H9 (cell line): ENCODE measurements around the gene RNF217. TPM values are rescaled to one million over a fixed set of nuclear protein-coding genes. Genes with fewer than 3 reads are reported as not detected.

Experiments
- DNase-seq: peaks from one replicate; pipeline ENCODE4 v3.0.0-alpha.2; 2017
- H2AFZ ChIP-seq: one replicate; pipeline ENCODE4 v1.6.1; 2013; ENCODE audit warnings: mild to moderate bottlenecking, low read length, control low read depth, moderate library complexity
- H2AK5ac ChIP-seq: 2 replicates; pipeline ENCODE4 v1.6.1; 2013; ENCODE audit warnings: low read length, control low read depth, mixed read lengths; ENCODE audit not compliant: insufficient read length
- H2BK120ac ChIP-seq: one replicate; pipeline ENCODE4 v1.6.1; 2013; ENCODE audit warnings: low read depth, mild to moderate bottlenecking, low read length, control low read depth, inconsistent platforms; ENCODE audit not compliant: poor library complexity, severe bottlenecking
- H2BK12ac ChIP-seq: 2 replicates; pipeline ENCODE4 v1.6.1; 2013; ENCODE audit warnings: low read length, control low read depth, mixed read lengths, low read depth; ENCODE audit not compliant: insufficient read length
- H2BK15ac ChIP-seq: 2 replicates; pipeline ENCODE4 v1.6.1; 2013; ENCODE audit warnings: low read depth, low read length, control low read depth
- H2BK20ac ChIP-seq: one replicate; pipeline ENCODE4 v1.6.1; 2013; ENCODE audit warnings: low read depth, mild to moderate bottlenecking, low read length, control low read depth, inconsistent platforms; ENCODE audit not compliant: poor library complexity, severe bottlenecking
- H2BK5ac ChIP-seq: 2 replicates; pipeline ENCODE4 v1.6.1; 2013; ENCODE audit warnings: low read length, control low read depth, mixed read lengths; ENCODE audit not compliant: insufficient read length
- H3K14ac ChIP-seq: 2 replicates; pipeline ENCODE4 v1.6.1; 2013; ENCODE audit warnings: low read length, control low read depth; ENCODE audit not compliant: insufficient read depth
- H3K18ac ChIP-seq: 2 replicates; pipeline ENCODE4 v1.6.1; 2013; ENCODE audit warnings: low read depth, mild to moderate bottlenecking, mixed read lengths, low read length, control low read depth; ENCODE audit not compliant: insufficient read length
- H3K23ac ChIP-seq: 2 replicates; pipeline ENCODE4 v1.6.1; 2013; ENCODE audit warnings: low read length, control low read depth, mixed read lengths, low read depth; ENCODE audit not compliant: insufficient read length
- H3K23me2 ChIP-seq: 2 replicates; pipeline ENCODE4 v1.6.1; 2013; ENCODE audit warnings: low read depth, mild to moderate bottlenecking, mixed read lengths, low read length, control low read depth; ENCODE audit not compliant: insufficient read length, poor library complexity, severe bottlenecking
- H3K27ac ChIP-seq: 2 replicates; pipeline ENCODE4 v1.5.1; 2013; ENCODE audit warnings: low read length, control low read depth, mixed read lengths, low read depth; ENCODE audit not compliant: insufficient read length
- H3K27me3 ChIP-seq: 2 replicates; pipeline ENCODE4 v1.6.1; 2013; ENCODE audit warnings: low read length, control low read depth, inconsistent platforms; ENCODE audit not compliant: insufficient read depth
- H3K4ac ChIP-seq: 2 replicates; pipeline ENCODE4 v1.6.1; 2013; ENCODE audit warnings: low read depth, mild to moderate bottlenecking, control low read depth, inconsistent platforms, low read length, moderate library complexity
- H3K4me1 ChIP-seq: 2 replicates; pipeline ENCODE4 v1.6.1; 2013; ENCODE audit warnings: low read length, control low read depth, inconsistent platforms; ENCODE audit not compliant: insufficient read depth
- H3K4me2 ChIP-seq: 2 replicates; pipeline ENCODE4 v1.6.1; 2013; ENCODE audit warnings: low read length, control low read depth, mixed read lengths; ENCODE audit not compliant: insufficient read length, insufficient read depth
- H3K56ac ChIP-seq: 2 replicates; pipeline ENCODE4 v1.6.1; 2013; ENCODE audit warnings: low read depth, mild to moderate bottlenecking, mixed read lengths, low read length, control low read depth; ENCODE audit not compliant: insufficient read length
- H3K79me1 ChIP-seq: 2 replicates; pipeline ENCODE4 v1.6.1; 2013; ENCODE audit warnings: low read depth, mild to moderate bottlenecking, moderate library complexity, low read length, control low read depth, inconsistent platforms; ENCODE audit not compliant: insufficient read depth, poor library complexity, severe bottlenecking
- H3K79me2 ChIP-seq: 2 replicates; pipeline ENCODE4 v1.6.1; 2013; ENCODE audit warnings: low read length, control low read depth, inconsistent platforms; ENCODE audit not compliant: insufficient read depth
- H3K9ac ChIP-seq: 2 replicates; pipeline ENCODE4 v1.6.1; 2013; ENCODE audit warnings: low read length, control low read depth, mixed read lengths; ENCODE audit not compliant: insufficient read length; ENCODE audit errors: extremely low read depth
- H3K9me3 ChIP-seq: one replicate; pipeline ENCODE4 v1.6.1; 2013; ENCODE audit warnings: low read depth, low read length, inconsistent platforms; ENCODE audit not compliant: control insufficient read depth
- H3T11ph ChIP-seq: one replicate; pipeline ENCODE4 v1.6.1; 2013; ENCODE audit warnings: mild to moderate bottlenecking, low read length, control low read depth, inconsistent platforms
- H4K20me1 ChIP-seq: one replicate; pipeline ENCODE4 v1.6.1; 2013; ENCODE audit not compliant: control insufficient read depth, insufficient read length, insufficient read depth
- H4K5ac ChIP-seq: 2 replicates; pipeline ENCODE4 v1.6.1; 2013; ENCODE audit warnings: low read depth, mild to moderate bottlenecking, mixed read lengths, low read length, control low read depth; ENCODE audit not compliant: insufficient read length
- H4K8ac ChIP-seq: replicated peaks from 2 replicates; pipeline ENCODE4 v1.6.1; 2013; ENCODE audit warnings: low read length, control low read depth, mixed read lengths, low read depth; ENCODE audit not compliant: insufficient read length
- H4K91ac ChIP-seq: 2 replicates; pipeline ENCODE4 v1.6.1; 2013; ENCODE audit warnings: low read depth, mild to moderate bottlenecking, moderate library complexity, mixed read lengths, low read length, control low read depth; ENCODE audit not compliant: insufficient read length
- H3K27ac Mint-ChIP-seq, 3 experiments: 2 replicates in 2 of 3; 3 replicates in 1 of 3; pipeline ENCODE4 v1.8.0; 2020 to 2021; ENCODE audit warnings: mixed read lengths in 3 of 3, mild to moderate bottlenecking in 1 of 3, moderate library complexity in 1 of 3
- H3K27me3 Mint-ChIP-seq: 2 replicates; pipeline ENCODE4 v1.8.0; 2021; ENCODE audit warnings: low read depth, mild to moderate bottlenecking, moderate library complexity, mixed read lengths
- H3K36me3 Mint-ChIP-seq, 3 experiments: 2 replicates in 2 of 3; 3 replicates in 1 of 3; pipeline ENCODE4 v1.8.0; 2020 to 2021; ENCODE audit warnings: low read depth in 3 of 3, mixed read lengths in 3 of 3; ENCODE audit not compliant: insufficient read depth in 1 of 3
- H3K4me1 Mint-ChIP-seq, 2 experiments: 2 replicates each; pipeline ENCODE4 v1.8.0; 2020; ENCODE audit warnings: mixed read lengths in 2 of 2
- H3K4me3 Mint-ChIP-seq, 2 experiments: 2 replicates in 1 of 2; 3 replicates in 1 of 2; pipeline ENCODE4 v1.8.0; 2020 to 2021; ENCODE audit warnings: mild to moderate bottlenecking in 2 of 2, mixed read lengths in 2 of 2, moderate library complexity in 1 of 2
- H3K9me3 Mint-ChIP-seq, 2 experiments: 2 replicates in 1 of 2; 3 replicates in 1 of 2; pipeline ENCODE4 v1.8.0; 2020; ENCODE audit warnings: mild to moderate bottlenecking in 2 of 2, mixed read lengths in 2 of 2, moderate library complexity in 1 of 2
- WGBS: extraction: QIAGEN DNeasy Blood & Tissue Kit; methylation state at CpG from one replicate; pipeline ENCODE4 v1.1.7; 2013; ENCODE audit warnings: missing lambda C conversion rate, low lambda C conversion rate, mixed read lengths; ENCODE audit not compliant: insufficient read length; ENCODE audit errors: extremely low coverage; 5-methylcytosine and 5-hydroxymethylcytosine counted together
- total RNA-seq: library from RNA; stranded (reverse); gene quantifications from 2 replicates; pipeline ENCODE4 v1.2.1, GENCODE V29; 2021
- TF ChIP-seq, protein P1 (sequence below): fragments of 200-600 bp; sonication (generic); conservative IDR thresholded peaks from 3 replicates; pipeline ENCODE4 v1.8.0; 2021; ENCODE audit warnings: antibody characterized with exemption, mild to moderate bottlenecking

Gene RNF217
- total RNA-seq, 1 experiment from 2014 or later: 9.6 TPM

DNA sequence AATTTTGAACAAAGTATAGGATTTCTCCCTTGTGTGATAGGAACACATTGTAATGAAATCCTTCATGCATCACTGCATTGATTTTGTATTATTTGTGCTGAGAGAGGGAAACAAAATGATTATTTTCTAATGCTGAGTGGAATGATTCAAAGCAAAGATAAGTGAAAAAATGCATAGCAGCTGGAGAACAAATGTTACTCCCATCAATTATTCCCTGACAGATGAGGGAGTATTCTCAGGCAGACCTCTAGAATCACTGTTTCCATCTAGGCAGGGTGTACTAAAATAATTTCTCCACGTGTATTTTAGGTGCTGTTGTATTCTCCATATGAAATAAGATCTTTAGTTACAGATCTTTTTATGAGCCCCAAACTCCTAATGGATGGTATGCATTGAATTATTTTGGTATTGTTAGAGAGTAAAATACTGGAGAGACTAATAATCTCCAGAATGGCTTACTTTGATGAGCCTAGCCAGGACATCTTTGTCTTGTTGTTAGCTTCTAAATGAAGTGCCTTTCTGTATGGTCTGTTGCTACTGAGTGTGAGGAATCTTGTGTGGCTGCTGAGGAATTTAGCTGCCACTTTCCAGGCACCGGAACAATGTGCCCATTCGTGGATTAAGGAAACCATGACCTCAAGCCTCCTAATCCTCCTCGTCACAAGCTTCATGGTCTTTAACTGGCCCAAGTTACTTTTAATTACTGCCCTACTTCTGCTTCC lies 39.6 kb downstream of the RNF217 start:
- H2BK15ac ChIP-seq: no peak overlapping the region
- no peak overlapping the region for H3K27ac ChIP-seq
- no peak overlapping the region for H4K91ac ChIP-seq
- no peak overlapping the region for H2BK12ac ChIP-seq
- no peak overlapping the region for H2BK120ac ChIP-seq
- H2AFZ ChIP-seq: no peak overlapping the region
- no peaks in the 10 kb centered on the region for H3K23me2 ChIP-seq
- H3K36me3 Mint-ChIP-seq: peaks cover 0 to 2% (median 0%) of the 10 kb centered on the region in 3 experiments; a peak in 1 of 7 replicates
- no peak overlapping the region for H4K5ac ChIP-seq
- no peak overlapping the region for H3K23ac ChIP-seq
- H2BK20ac ChIP-seq: no peak overlapping the region
- H3K27me3 ChIP-seq: no peaks in the 10 kb centered on the region
- H3K4me3 Mint-ChIP-seq: no peak overlapping the region
- H3T11ph ChIP-seq: no peak overlapping the region
- WGBS: no CpG with 5 or more reads among the region's 4 CpGs
- no peak overlapping the region for H3K9ac ChIP-seq
- H3K14ac ChIP-seq: no peak overlapping the region
- H2BK5ac ChIP-seq: no peak overlapping the region
- no peak overlapping the region for H3K4ac ChIP-seq
- H2AK5ac ChIP-seq: no peak overlapping the region
- TF ChIP-seq, protein P1, sequence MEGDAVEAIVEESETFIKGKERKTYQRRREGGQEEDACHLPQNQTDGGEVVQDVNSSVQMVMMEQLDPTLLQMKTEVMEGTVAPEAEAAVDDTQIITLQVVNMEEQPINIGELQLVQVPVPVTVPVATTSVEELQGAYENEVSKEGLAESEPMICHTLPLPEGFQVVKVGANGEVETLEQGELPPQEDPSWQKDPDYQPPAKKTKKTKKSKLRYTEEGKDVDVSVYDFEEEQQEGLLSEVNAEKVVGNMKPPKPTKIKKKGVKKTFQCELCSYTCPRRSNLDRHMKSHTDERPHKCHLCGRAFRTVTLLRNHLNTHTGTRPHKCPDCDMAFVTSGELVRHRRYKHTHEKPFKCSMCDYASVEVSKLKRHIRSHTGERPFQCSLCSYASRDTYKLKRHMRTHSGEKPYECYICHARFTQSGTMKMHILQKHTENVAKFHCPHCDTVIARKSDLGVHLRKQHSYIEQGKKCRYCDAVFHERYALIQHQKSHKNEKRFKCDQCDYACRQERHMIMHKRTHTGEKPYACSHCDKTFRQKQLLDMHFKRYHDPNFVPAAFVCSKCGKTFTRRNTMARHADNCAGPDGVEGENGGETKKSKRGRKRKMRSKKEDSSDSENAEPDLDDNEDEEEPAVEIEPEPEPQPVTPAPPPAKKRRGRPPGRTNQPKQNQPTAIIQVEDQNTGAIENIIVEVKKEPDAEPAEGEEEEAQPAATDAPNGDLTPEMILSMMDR: no peak
- no peak overlapping the region for H3K4me2 ChIP-seq
- peaks cover 18 to 20% of the 10 kb centered on the region in 2 experiments for H3K4me1 Mint-ChIP-seq
- no peaks in the 10 kb centered on the region; the same call in 1 of the 2 replicates for H3K4me1 ChIP-seq
- no peak overlapping the region for H3K56ac ChIP-seq
- H3K79me1 ChIP-seq: no peaks in the 10 kb centered on the region
- peak overlapping the region in 2 of 3 experiments; percentile 17 to 54; a peak in 5 of 7 replicates for H3K27ac Mint-ChIP-seq
- no peaks in the 10 kb centered on the region for H3K27me3 Mint-ChIP-seq
- H4K8ac ChIP-seq: no peak overlapping the region
- no peaks in the 10 kb centered on the region for H3K9me3 ChIP-seq
- H3K9me3 Mint-ChIP-seq: peaks cover 0 to 4% of the 10 kb centered on the region in 2 experiments; a peak in 2 of 5 replicates
- H3K79me2 ChIP-seq: no peaks in the 10 kb centered on the region
- DNase-seq: no peak
- H3K18ac ChIP-seq: no peak overlapping the region
- no peaks in the 10 kb centered on the region for H4K20me1 ChIP-seq
